Measurements from ENCODE around the gene COX5A.
"Not testable (repeated sequence)": the region's sequence is repeated elsewhere in the genome, so short reads cannot be mapped to it uniquely, and the experiment has no call there.

Gene COX5A

DNA sequence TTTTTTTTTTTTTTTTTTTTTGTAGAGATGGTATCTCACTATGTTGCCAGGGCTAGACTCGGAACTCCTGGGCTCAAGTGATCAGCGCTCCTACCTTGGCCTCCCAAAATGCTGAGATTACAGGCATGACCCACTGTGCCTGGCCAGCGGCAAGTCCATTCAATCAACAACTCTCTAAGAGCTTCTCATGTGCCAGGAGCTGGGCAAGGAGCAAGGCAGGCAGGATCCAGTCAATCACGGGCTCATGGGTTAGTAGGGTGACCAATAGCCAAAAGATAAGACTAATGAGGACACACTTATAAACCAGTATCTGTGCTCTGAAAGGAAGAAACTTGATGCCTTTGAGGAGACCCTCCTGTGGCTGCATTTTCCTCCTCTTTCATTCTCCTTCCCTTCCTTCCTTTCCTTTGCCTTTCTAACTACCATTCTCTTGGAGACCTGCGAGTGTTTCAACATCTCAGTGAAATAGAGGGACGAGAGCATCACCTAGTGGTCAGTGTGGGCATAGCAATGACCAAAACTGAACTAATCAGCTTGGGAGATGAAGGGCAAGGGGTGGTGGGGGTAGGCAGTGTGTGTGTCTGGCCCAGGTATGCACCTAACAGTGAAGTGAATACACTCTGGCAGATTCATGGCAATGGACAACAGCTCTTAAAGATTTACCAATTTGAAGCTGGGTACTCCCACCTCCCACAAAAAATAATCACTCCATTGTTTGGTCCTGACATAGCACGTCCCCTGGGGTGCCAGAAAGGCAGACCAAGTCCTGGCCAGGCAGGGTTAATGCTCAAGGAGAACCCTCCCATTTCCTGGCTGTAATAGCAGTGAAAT, 12.4 kb upstream of the COX5A start:
- TF ChIP-seq, protein P1, sequence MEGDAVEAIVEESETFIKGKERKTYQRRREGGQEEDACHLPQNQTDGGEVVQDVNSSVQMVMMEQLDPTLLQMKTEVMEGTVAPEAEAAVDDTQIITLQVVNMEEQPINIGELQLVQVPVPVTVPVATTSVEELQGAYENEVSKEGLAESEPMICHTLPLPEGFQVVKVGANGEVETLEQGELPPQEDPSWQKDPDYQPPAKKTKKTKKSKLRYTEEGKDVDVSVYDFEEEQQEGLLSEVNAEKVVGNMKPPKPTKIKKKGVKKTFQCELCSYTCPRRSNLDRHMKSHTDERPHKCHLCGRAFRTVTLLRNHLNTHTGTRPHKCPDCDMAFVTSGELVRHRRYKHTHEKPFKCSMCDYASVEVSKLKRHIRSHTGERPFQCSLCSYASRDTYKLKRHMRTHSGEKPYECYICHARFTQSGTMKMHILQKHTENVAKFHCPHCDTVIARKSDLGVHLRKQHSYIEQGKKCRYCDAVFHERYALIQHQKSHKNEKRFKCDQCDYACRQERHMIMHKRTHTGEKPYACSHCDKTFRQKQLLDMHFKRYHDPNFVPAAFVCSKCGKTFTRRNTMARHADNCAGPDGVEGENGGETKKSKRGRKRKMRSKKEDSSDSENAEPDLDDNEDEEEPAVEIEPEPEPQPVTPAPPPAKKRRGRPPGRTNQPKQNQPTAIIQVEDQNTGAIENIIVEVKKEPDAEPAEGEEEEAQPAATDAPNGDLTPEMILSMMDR (IDR thresholded peaks at IDR 0.05; ENCODE audit: low read depth, low read length, missing control alignments), result peak; percentile 99
- H3K4me3 ChIP-seq (ENCODE audit: low read depth, low read length), result no peak overlapping the region
- in situ Hi-C loops (cut with HindIII; ENCODE audit: low sequenced_read_pairs), result loop anchor here (5.0 kb wide), 2 partner anchors 43 to 183 kb away; partner anchors contain the start of gene FAM219B
- peak; percentile 53 for DNase-seq (ENCODE audit: low read depth)

DNA sequence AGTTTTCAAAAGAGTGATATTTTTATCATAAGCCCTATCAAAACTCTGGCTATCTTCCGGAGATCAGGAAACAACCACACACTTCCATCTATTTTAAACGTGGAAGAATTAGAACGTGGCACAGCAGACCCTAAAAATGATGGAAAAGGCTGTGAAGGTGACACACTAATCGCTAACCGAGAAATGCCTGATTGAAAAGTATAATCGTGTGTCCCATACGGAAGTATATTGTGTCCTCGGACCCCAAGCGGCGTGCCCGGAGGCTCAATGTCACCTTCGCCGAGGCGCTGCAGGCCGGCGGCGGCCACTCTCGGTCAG, 642 bp downstream of the COX5A start:
- TF ChIP-seq, protein P1 (IDR thresholded peaks at IDR 0.05; ENCODE audit: low read depth, low read length, missing control alignments), result no peak
- in situ Hi-C loops (cut with HindIII; ENCODE audit: low sequenced_read_pairs), result no loop called here
- H3K4me3 ChIP-seq (ENCODE audit: low read depth, low read length), result peak overlapping the region; percentile 87
- no peak for DNase-seq (ENCODE audit: low read depth)

DNA sequence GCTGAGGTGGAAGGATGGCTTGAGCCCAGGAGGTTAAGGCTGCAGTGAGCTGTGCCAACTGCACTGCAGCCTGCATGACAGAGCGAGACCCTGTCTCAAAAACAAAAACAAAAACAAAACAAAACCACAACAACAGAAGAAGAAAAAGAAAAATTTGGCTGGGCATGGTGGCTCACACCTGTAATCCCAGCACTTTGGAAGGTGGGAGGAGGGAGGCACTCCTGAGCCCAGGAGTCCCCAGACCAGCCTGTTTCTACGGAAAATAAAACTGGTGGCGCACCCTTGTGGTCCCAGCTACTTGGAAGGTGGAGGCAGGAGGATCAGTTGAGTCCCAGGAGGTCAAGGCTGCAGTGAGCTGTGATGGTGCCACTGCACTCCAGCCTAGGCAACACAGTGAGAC, 2.7 kb downstream of the COX5A start:
- DNase-seq (ENCODE audit: low read depth); in situ Hi-C loops (cut with HindIII; ENCODE audit: low sequenced_read_pairs); H3K4me3 ChIP-seq (ENCODE audit: low read depth, low read length): not testable (repeated sequence)

DNA sequence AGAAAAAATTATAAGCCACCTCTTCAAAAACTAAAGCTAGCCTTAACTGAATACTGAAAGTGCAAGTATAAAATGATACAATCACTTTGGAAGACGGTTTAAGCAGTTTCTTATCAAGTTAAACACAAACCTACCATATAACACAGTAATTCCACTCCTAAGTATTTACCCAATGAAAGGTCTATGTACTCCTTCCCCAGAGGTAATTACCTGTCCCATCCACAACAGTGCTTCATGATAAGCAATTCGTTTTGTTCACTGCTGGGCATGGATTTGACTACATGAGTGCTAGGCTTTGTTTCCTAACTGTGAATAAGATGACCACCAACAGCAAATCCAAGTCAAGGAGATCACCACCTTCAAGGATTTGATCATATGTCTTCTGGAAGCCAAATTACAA, 4.3 kb downstream of the COX5A start:
- no peak for DNase-seq (ENCODE audit: low read depth)
- no peak overlapping the region for H3K4me3 ChIP-seq (ENCODE audit: low read depth, low read length)
- in situ Hi-C loops (cut with HindIII; ENCODE audit: low sequenced_read_pairs), result no loop called here
- TF ChIP-seq, protein P1 (IDR thresholded peaks at IDR 0.05; ENCODE audit: low read depth, low read length, missing control alignments), result no peak

DNA sequence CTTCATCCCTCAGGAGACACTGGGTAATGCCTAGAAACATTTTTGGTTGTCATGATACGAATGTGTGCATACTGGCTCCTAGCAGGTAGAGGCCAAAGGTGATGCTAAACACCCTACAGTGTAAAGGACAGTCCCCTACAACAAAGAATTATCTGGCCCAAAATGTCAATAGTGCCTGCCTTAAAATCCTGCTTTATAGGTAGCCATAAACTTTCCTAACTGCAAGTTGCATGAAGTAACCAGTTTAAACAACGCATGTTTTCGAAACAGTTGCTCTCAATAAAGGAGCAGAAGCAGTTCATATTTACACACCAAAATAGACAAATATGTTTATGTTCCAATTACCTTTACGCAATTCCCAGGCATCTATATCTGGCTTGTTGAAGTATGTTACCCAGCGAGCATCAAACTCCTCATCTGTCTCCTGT, 9.1 kb downstream of the COX5A start:
- in situ Hi-C loops (cut with HindIII; ENCODE audit: low sequenced_read_pairs), result no loop called here
- H3K4me3 ChIP-seq (ENCODE audit: low read depth, low read length), result no peak overlapping the region
- TF ChIP-seq, protein P1 (IDR thresholded peaks at IDR 0.05; ENCODE audit: low read depth, low read length, missing control alignments), result no peak
- no peak for DNase-seq (ENCODE audit: low read depth)

DNA sequence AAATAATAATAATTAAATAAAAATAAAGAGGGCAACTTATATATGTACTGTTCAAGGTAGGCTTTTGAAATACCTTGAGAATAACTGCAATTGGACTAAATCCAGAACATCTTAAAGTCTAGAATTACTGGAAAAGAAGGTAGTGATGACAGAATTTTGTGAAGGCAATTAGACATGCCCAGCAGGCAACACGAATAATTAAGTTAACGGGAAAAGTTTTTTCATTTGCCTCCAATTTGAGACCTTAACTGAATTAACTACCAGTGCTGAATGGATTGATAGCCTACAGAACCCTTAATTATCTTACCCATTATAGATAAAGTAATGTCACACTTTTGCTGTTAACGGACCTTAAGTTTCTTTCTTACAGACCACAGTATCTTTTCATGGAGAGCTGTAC, 13.3 kb downstream of the COX5A start:
- H3K4me3 ChIP-seq (ENCODE audit: low read depth, low read length), result no peak overlapping the region
- in situ Hi-C loops (cut with HindIII; ENCODE audit: low sequenced_read_pairs), result no loop called here
- DNase-seq (ENCODE audit: low read depth), result no peak
- TF ChIP-seq, protein P1 (IDR thresholded peaks at IDR 0.05; ENCODE audit: low read depth, low read length, missing control alignments), result no peak

DNA sequence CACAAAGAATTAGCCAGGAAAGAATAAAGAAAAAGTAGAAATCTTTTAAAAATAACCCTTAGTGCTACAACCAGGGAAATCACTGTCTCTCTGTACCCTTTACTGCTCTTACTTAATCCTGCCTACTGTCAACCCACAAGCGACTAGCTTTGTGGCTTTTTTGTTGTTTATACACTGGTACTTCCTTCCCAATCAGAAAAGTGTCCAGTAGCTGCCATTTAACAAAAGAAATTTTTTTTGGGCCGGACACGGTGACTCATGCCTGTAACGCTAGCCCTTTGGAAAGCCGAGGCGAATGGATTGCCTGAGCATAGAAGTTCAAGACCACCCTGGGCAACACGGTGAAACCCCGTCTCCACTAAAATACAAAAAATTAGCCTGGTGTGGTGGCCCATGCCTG, 17.4 kb downstream of the COX5A start:
- in situ Hi-C loops (cut with HindIII; ENCODE audit: low sequenced_read_pairs), result no loop called here
- TF ChIP-seq, protein P1 (IDR thresholded peaks at IDR 0.05; ENCODE audit: low read depth, low read length, missing control alignments), result no peak
- H3K4me3 ChIP-seq (ENCODE audit: low read depth, low read length), result no peak overlapping the region
- DNase-seq (ENCODE audit: low read depth), result no peak

Measured in astrocyte of the cerebellum (primary cell).